ENCODE measurements around the gene FBXO30.

GRCh38 chr6:145848541-145848940, 33.9 kb upstream of the FBXO30 start:
- TF ChIP-seq POLR2AphosphoS5 (IDR thresholded peaks at IDR 0.05; ENCODE audit: borderline replicate concordance, low read depth, low read length), result no peak
- no peak for TF ChIP-seq EZH2 (IDR thresholded peaks at IDR 0.05)

Measured in SK-N-MC (cell line).